ENCODE measurements around the gene WDR53.
A peak's percentile ranks its signal among the peaks of the same experiment; 100 is the strongest.
"Not testable (repeated sequence)": the region's sequence is repeated elsewhere in the genome, so short reads cannot be mapped to it uniquely, and the experiment has no call there.

Gene WDR53

DNA sequence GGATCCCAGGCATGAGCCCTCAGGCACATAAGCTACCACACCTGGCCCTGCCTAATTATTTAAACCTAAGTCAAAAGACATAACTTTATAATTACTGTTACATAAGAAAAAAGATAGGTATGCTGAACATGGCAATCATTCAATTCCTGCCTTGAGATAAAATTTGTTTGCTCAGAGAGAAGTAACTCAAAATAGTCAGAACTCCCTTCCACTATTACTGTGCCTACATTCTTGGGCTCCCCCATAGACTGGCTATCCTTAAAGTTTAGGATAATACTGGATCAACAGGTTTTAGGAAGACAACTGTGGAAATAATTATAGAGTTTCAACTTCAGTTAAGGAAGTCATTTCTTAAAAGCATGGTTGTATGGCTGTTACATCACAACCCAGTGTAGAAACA, 9.9 kb downstream of the WDR53 start:
- DNase-seq (ENCODE audit: low spot score), result no peak

DNA sequence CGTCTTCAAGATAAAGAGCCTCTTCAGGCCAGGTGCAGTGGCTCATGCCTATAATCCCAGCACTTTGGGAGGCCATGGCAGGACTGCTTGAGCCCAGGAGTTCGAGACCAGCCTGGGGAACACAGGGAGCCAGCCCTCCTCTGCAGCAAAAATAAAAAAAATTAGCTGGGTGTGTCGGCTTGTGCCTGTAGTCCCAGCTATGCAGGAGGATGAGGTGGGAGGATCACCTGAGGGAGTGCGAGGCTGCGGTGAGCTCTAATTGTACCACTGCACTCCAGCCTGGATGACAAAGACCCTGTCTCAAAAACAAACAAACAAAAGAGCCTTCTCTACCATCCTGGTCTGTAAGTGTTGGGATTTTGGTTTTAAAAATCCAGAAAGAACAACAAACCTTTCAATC, 11.1 kb downstream of the WDR53 start:
- DNase-seq (ENCODE audit: low spot score), result no peak

DNA sequence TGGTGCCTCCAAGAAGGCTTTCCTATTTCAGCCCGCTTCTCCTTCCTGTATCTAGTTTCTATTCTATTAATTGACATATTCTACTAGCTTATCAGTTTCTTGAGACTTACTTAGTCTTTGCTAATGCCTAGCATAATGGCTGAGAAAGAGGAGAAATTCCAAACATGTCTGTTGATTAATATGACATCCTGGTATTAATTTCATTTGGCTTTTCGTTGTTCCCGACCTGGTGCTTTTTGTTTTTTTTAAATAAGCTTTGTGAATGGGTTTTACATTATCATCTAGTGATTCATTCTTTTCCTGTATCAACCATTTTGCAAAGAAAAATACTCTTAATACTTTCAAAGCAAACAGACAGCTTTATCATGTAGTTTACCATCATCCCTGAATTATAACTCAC, 13.1 kb downstream of the WDR53 start:
- no peak for DNase-seq (ENCODE audit: low spot score)

DNA sequence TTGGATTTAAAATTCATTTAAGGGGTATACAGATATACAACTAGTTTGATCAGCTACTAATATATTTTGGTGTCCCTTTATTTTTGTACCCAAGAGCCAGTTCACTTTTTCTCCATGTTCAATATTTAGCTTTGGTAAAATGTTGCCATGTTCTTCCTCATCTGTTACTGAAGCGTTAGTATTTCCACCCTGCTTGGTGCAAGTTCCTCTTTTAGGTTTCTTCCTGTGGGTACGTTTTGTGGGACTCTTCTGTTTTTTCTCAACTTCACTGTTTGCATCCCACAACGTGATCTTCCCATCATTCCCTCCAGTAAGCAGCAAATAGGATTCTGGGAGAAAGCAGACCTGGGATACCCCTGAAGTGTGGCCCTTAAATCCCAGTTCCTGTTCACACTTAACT, 14.1 kb downstream of the WDR53 start:
- peak; percentile 22 for DNase-seq (ENCODE audit: low spot score)

DNA sequence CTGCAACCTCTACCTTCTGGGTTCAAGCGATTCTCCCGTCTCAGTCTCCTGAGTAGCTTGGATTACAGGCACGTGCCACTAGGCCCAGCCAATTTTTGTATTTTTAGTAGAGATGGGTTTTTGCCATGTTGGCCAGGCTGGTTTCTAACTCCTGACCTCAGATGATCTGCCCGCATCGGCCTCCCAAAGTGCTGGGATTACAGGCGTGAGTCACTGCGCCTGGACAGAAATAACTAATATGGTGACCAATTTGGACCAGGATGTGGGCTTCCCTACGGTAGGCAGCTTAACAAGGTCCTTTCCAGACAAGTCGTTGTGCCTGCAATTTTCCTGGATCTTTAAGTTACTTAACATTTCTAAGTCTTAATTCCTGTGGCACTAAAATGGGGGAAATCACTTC, 14.8 kb downstream of the WDR53 start:
- no peak for DNase-seq (ENCODE audit: low spot score)

DNA sequence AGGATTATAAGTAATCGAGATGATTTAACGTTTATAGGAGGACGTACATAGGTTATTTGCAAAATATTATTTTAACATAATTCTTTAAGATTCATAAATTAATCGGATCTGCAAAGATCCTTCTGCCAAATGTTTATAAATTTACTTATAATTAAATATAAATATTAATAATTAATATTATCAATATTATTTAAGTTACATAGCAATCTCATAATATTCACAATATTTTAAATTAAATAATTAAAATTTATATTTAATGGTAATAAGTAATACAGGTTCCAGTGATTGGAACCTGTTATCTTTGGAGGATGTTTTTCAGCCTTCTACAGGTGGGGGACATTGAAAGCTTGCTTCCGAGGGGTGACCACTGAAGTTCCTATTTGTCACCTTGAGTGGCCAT, 16.1 kb downstream of the WDR53 start:
- no peak for DNase-seq (ENCODE audit: low spot score)

DNA sequence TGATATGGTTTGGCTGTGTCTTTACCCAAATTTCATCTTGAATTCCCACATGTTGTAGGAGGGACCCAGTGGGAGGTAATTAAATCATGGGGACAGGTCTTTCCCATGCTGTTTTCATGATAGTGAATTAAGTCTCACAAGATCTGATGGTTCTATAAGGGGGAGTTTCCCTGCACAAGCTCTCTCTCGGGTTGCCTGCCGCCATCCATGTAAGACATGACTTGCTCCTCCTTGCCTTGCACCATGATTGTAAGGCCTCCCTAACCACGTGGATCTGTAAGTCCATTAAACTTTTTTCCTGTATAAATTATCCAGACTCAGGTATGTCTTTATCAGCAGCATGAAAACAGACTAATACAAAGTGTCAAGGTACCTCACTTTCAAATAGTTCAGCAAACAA, 18.2 kb downstream of the WDR53 start:
- not testable (repeated sequence) for DNase-seq (ENCODE audit: low spot score)

DNA sequence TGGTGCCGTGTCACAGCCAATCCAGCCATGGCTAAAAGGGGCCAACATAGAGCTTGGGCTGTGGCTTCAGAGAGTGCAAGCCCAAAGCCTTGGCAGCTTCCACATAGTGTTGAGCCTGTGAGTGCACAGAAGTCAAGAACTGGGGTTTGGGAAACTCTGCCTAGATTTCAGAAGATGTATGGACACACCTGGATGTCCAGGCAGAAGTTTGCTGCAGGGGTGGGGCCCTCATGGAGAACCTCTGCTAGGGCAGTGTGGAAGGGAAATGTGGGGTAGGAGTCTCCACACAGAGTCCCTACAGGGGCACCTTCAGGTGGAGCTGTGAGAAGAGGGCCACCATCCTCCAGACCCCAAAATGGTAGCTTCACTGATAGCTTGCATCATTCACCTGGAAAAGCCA, 19.0 kb downstream of the WDR53 start:
- not testable (repeated sequence) for DNase-seq (ENCODE audit: low spot score)

DNA sequence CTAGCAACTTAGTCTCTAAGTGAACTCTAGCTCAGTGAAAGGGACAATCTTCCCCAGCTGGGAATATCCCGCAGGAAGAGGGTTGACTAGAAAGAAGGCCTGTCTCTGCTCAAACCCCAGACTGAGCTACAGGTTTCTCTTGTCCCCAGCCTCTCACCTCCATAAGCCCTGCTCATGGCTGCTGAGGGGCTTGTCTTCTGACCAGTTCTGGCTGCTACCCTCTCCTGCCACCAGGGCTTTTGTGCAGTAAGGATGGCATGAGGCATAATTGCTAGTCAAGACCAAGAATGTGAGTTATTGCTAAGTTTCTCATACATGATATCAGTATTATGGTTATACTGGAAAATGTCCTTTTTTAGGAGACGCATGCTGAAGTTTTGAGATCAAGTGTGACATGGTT, 21.3 kb downstream of the WDR53 start:
- DNase-seq (ENCODE audit: low spot score), result no peak

DNA sequence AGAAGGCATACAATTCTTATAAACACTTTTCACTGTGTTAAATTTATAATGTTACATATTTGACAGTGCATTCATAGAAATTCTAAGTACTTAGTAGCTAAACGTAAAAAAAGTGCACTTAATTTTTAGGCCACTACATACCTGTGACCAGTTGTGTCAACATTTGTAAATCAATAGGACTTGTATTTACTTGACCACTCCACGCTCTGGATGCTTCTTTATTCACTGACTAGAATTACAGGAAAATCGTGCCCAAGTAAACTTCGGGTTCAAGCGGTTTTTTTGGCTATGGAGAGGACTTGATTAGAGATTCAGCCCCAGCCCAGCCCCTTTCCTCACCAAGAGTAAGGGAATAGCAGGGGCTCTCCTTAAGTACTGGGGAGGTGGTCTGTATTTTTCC, 21.8 kb downstream of the WDR53 start:
- no peak for DNase-seq (ENCODE audit: low spot score)

DNA sequence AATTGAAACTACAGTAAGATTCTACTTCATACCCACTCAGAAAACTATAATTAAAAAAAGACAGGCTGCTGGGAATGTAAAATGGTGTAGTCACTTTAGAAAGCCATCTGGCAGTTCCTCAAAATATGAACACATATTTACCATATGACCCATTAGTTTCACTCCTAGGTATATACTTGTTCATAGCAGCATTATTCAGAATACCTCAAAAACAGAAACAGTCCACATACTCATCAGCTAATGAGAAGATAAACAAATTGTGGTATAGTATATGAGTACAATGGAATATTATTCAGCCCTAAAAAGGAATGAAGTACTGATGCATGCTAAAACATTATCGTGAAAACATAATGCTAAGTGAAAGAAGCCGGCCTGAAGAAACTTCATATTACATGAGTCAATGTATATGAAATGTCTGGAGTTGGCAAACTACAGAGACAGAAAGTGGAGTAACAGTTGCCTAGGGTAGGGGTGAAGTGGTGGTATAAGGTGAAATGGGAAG, 23.8 kb downstream of the WDR53 start:
- DNase-seq (ENCODE audit: low spot score), result no peak

DNA sequence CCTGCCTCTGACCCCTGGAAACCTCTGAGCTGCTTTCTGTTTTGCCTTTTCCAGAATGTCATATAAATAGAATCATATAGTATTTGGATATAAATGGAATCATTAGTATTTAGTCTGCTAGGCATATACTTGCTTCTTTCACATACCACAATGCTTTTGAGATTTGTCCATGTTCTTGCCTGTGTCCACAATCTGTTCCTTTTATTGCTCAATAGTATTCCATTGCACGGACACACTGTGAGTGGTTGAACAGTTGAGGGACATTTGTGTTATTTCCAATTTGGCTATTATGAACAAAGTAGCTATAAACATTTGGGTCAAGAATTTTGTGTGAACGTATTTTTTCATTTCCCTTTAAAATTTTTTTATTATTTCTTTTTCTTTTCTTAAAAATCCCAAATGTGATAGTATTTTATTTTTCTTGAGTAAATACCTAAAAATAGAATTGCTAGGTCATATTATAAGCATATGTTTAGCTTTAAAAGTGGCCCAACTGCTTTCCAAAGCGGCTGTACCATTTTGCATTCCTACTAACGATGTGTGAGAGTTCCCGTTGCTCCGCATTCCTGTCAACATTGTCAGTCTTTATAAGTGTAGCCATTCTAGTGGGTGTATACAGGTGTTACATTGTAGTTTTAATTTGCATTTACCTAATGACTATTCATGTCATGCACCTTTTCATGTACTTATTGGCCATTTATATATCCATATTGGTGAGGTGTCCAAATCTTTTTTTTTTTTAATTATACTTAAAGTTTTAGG, 26.5 kb downstream of the WDR53 start:
- no peak for DNase-seq (ENCODE audit: low spot score)

DNA sequence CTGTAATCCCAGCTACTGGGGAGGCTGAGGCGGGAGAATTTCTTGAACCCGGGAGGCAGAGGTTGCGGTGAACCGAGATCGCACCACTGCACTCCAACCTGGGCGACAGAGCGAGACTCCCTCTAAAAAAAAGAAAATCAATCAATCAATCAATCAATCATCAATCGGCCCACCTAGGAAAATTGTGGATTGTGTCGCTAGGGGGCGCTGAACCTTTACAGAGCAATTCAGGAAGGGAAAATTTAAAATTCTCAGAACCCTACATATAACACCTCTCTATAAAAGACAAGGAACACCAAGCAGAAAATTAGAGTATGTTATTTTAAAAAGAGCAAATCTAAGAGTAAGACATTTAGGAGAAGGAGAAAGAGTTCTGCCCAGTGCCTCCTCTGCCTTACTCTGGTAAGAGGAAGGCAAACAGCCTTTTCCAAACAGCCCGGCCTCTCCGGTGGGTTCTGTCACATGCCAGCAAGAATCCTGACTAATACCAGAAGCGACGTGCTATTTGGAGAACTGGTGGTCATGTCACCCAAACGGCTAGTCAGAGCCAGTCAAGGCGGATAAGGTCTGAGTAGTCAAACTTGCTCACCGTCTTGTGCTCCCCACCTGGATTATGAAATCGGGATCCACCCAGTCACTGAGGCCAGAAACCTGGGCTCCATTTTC, 30.9 kb downstream of the WDR53 start:
- DNase-seq (ENCODE audit: low spot score), result peak; percentile 11

DNA sequence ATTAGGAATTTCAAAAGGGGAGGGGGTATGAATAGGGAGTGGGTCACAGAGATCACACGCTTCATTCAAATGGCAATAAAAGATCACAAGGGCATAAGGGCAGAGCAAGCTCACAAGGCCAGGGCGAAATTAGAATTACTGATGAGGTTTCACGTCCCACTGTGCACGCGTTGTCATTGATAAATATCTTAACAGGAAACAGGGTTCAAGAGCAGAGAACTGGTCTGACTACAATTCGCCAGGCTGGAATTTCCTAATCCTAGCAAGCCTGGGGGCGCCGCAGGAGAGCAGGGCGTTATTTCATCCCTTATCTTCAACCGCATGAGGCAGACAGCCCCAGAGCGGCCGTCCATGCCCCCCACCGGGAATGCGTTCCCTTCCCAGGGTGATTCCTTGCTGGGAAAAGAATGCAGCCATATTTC, 35.1 kb downstream of the WDR53 start:
- DNase-seq (ENCODE audit: low spot score), result no peak

DNA sequence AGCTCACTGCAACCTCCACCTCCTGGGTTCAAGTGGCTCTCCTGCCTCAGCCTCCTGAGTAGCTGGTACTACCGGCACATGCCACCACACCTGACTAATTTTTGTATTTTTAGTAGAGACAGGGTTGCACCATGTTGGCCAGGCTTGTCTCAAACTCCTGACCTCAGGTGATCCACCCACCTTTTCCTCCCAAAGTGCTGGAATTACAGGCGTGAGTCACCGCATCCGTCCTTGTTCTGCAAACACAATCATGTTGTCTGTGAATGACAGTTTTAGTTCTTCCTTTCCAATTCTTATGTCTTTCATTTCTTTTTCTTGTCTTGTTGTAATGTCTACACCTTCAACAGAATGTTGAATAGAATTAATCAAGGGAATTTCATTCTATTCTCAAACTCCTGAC, 36.9 kb downstream of the WDR53 start:
- DNase-seq (ENCODE audit: low spot score), result no peak

DNA sequence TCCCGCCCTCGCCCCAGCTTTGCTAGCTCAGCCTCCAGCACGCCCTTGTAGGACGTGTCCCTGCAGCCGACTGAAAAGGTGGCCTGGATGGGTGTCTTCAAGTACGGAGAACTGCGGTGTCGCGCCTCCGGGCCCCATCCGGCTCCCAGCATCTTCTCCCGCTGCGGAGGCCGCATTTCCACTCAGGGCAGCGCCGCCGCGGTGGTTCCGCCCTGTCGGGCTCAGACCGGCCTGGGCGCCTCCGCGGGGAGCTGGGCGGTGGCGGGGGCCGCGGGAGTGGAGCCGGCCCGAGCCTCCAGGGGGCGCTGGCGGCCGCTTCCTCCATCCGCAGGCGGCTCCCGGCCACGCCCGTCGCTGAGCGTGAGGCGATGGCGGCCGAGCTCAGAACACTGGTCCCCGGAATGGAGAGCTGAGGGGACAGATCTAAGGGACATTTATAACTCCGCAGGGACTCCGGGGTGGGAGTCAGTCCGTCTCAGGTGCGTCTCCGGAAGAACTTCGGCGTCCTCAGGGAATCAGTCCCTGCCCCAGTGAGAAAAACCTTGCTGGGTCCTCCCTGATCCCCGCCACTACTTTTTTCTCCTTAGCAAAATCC, 39.6 kb downstream of the WDR53 start:
- DNase-seq (ENCODE audit: low spot score), result peak; percentile 39

DNA sequence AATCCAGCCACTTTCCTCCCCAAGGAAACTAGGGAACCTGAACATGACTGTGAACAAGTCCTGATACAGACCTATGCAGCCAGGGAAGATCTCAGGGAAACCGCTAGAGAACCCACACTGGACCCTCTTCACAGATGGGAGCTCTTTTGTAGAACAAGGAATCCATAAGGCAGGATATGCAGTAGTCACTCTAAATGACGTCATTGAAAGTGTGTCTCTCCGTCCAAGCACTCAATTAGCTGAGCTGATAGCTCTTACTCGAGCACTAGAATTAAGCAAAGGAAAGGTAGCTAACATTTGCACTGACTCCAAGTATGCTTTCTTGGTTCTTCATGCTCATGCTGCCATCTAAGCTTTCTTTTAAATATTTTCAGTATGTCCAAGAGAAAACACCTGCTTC, 43.2 kb downstream of the WDR53 start:
- no peak for DNase-seq (ENCODE audit: low spot score)

DNA sequence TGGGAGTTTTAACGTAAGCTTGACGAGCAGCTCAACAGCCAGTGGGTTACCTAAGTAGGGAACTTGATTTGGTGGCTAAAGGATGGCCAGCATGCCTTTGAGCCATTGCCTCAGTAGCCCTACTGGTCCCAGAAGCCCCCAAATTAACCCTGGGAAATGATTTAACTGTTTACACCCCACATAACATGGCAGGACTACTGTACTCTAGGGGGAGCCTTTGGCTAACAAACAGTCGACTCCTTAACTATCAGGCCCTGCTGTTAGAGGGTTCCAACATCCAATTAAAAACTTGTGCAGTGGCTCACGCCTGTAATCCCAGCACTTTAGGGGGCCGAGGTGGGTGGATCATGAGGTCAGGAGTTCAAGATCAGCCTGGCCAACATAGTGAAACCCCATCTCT, 43.8 kb downstream of the WDR53 start:
- DNase-seq (ENCODE audit: low spot score), result no peak

DNA sequence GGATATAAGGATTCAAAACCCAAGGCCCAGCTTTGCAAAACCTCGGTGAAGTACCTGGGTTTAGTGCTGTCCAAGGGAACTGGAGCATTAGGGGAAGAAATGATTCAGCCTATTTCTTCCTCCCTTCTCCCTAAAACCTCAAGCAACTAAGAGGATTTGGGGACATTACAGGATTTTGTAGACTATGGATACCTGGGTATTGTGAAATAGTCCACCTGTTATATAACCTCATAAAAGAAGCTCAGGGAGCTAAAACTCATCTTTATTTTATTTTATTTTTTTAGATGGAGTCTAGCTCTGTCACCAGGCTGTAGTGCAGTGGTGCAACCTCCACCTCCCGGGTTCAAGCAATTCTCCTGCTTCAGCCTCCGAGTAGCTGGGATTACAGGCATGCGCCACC, 44.5 kb downstream of the WDR53 start:
- no peak for DNase-seq (ENCODE audit: low spot score)

DNA sequence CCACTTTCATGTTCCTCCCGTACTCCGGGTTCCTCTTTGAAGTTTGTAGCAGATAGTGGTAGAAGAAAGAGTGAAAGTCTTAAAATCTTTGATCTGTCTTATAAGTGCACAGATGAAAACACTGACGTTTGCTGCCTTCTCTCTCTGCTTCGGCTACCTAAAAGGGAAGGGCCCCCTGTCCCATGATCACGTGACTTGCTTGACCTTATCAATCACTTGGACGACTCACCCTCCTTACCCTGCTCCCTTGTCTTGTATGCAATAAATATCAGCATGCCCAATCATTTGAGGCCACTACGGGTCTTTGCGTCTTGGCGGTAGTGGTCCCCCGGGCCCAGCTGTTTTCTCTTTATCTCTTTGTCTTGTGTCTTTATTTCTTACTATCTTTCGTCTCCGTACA, 47.1 kb downstream of the WDR53 start:
- not testable (repeated sequence) for DNase-seq (ENCODE audit: low spot score)

DNA sequence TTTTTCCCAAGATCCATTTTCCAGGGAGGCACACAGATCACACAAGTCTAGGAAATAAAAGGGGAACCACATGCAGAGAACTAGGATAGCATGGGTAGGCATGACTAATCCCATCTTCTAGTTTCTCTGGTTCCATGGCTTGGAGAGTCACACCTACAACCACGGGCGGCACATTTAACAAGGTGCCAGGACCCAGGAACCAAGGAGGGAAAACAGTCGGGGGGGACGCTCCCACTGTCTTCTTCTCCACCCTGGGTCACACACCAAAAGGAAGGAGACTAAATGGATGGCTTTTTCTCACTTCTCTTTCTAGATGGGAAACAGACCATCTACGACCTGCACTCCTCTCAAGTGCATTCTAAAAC, 48.7 kb downstream of the WDR53 start:
- no peak for DNase-seq (ENCODE audit: low spot score)

DNA sequence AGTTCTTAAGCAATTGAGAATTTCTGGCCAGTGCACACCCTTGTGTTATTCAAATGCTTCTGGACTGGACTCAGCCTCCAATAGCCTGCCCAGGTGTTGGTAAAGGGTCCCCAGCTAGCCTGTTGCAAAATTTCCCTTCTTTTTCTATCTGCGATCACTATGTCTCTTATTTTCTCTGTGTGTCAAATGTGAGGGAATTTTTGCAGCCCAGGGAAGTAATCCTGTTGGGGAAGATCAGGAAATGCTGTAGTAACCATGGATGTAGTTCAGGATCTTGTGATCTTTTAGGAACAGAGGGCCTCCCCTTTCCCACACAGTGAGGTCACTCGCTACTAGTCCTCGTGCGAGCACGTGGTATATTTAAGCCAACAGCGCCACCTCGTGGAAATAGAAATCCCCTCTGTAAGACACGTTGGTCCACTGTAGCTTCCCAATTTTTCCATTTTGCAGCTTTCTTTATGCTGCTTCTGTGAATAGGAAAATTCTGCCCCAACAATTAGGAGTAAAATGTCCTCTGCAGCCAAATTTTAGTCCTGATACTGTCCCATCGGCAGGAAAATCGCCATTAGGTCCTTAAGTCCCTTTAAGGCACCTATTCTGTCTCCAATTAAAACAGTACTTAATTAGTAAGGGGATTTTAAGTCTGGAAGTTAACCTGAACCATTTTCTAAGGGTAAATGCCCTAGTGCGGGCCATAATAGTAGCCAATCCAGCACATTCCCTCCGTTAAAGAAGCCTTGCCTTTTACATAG, 49.2 kb downstream of the WDR53 start:
- DNase-seq (ENCODE audit: low spot score), result peak; percentile 35

DNA sequence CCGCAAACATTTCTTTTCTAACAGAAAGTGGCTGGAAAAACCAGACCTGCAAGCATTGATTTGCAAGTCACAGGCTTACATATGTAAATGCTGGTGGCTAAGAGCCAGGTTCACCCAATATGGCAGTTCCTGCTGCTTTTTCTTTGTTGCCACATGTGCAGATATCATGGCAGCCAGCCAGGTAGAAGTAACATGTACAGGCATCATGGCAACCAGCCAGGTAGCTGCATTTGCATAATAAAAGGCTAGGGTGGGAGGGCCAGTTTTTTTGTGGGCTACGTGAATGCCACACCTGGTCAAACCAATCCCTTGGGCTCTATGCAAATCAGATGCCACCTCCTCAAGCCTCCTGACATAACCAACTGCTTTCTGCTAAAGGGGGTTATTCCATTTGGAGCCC, 50.4 kb downstream of the WDR53 start:
- no peak for DNase-seq (ENCODE audit: low spot score)
